ENCODE results near the gene PRDM1.

DNA sequence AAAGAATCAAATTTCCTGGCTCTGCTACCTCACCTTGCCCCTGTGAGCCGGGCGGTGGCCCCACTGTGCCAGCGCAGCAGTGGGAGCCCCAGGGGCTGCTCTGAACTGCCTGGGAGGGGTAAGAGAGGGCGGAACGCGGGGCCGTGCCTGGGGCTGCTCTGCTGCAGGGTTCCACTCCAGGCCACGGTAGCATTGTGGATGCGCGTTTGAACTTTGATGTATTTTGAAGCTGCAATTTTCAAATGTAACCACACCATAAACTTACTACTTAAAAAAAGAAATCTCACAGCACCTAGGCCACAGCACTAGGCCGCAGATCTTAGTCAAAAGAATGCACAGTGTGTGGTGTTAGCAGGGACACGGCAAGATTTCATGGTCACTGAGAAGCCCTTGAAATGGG is 57.5 kb downstream of the PRDM1 start:
- TF ChIP-seq HDAC2 (CRISPR knock-in tag; IDR thresholded peaks at IDR 0.05) (no peak), HDAC1 (CRISPR knock-in tag; IDR thresholded peaks at IDR 0.05) (no peak), ARHGAP35 (CRISPR knock-in tag; IDR thresholded peaks at IDR 0.05; ENCODE audit: borderline replicate concordance) (no peak), YY1 (IDR thresholded peaks at IDR 0.05; ENCODE audit: insufficient read depth, insufficient replicate concordance, low read depth, low read length) (no peak), RFX1 (IDR thresholded peaks at IDR 0.05) (no peak), CC2D1A (CRISPR knock-in tag; IDR thresholded peaks at IDR 0.05) (no peak), MEIS1 (CRISPR knock-in tag; IDR thresholded peaks at IDR 0.05; ENCODE audit: borderline replicate concordance) (no peak), ZNF577 (CRISPR knock-in tag; IDR thresholded peaks at IDR 0.05; ENCODE audit: borderline replicate concordance, low read depth) (no peak)
- TF ChIP-seq, protein P1, sequence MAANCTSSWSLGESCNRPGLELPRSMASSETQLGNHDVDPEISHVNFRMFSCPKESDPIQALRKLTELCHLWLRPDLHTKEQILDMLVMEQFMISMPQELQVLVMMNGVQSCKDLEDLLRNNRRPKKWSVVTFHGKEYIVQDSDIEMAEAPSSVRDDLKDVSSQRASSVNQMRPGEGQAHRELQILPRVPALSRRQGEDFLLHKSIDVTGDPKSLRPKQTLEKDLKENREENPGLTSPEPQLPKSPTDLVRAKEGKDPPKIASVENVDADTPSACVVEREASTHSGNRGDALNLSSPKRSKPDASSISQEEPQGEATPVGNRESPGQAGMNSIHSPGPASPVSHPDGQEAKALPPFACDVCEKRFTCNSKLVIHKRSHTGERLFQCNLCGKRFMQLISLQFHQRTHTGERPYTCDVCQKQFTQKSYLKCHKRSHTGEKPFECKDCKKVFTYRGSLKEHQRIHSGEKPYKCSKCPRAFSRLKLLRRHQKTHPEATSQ (CRISPR knock-in tag; IDR thresholded peaks at IDR 0.05; ENCODE audit: borderline replicate concordance), result no peak
- TF ChIP-seq, protein P2, sequence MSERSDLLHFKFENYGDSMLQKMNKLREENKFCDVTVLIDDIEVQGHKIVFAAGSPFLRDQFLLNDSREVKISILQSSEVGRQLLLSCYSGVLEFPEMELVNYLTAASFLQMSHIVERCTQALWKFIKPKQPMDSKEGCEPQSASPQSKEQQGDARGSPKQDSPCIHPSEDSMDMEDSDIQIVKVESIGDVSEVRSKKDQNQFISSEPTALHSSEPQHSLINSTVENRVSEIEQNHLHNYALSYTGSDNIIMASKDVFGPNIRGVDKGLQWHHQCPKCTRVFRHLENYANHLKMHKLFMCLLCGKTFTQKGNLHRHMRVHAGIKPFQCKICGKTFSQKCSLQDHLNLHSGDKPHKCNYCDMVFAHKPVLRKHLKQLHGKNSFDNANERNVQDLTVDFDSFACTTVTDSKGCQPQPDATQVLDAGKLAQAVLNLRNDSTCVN (CRISPR knock-in tag; IDR thresholded peaks at IDR 0.05; ENCODE audit: borderline replicate concordance), result no peak
